Suprapubic skin (tissue), 4 donors: ENCODE measurements around the gene TUBGCP6. TPM values are rescaled to one million over a fixed set of nuclear protein-coding genes. Genes with fewer than 3 reads are reported as not detected.
A peak's percentile ranks its signal among the peaks of the same experiment; 100 is the strongest.

Experiments
- DNase-seq, 2 donors: peaks; one replicate each; pipeline ENCODE4 v3.0.0-alpha.2; 2019; ENCODE audit warnings: low spot score in 2 of 2
- H3K27ac ChIP-seq: fragments of 200-600 bp; sonication (generic); one replicate; pipeline ENCODE4 v1.5.1; 2019
- H3K27me3 ChIP-seq: fragments of 200-600 bp; sonication (generic); one replicate; pipeline ENCODE4 v1.5.1; 2019
- H3K36me3 ChIP-seq: fragments of 200-600 bp; sonication (generic); one replicate; pipeline ENCODE4 v1.5.1; 2019
- H3K4me1 ChIP-seq: fragments of 200-600 bp; sonication (generic); one replicate; pipeline ENCODE4 v1.5.1; 2019
- H3K4me3 ChIP-seq: fragments of 200-600 bp; sonication (generic); one replicate; pipeline ENCODE4 v1.5.1; 2019; ENCODE audit warnings: mild to moderate bottlenecking
- H3K9me3 ChIP-seq: fragments of 200-600 bp; sonication (generic); one replicate; pipeline ENCODE4 v1.5.1; 2019
- CTCF ChIP-seq, 2 donors: fragments of 200-600 bp in 1 of 2; fragments of 450-650 bp in 1 of 2; sonication (generic) in 1 of 2; IDR thresholded peaks; one replicate each; pipeline ENCODE4 v1.5.1; 2016 to 2019; ENCODE audit warnings: antibody characterized with exemption in 2 of 2, mild to moderate bottlenecking in 1 of 2, moderate library complexity in 1 of 2
- EP300 ChIP-seq: sonication (generic); formaldehyde crosslinking; IDR thresholded peaks from one replicate; pipeline ENCODE4 v1.6.1; 2017; ENCODE audit warnings: antibody characterized with exemption
- POLR2A ChIP-seq, 2 donors: fragments of 450-650 bp; IDR thresholded peaks; one replicate each; pipeline ENCODE4 v1.6.1; 2017; ENCODE audit warnings: antibody characterized with exemption in 2 of 2, mild to moderate bottlenecking in 2 of 2, moderate library complexity in 2 of 2
- POLR2AphosphoS5 ChIP-seq, 3 donors: sonication (generic); formaldehyde crosslinking; IDR thresholded peaks; one replicate each; pipeline ENCODE4 v1.6.1; 2017; ENCODE audit warnings: antibody characterized with exemption in 3 of 3
- WGBS: methylation state at CpG from one replicate; pipeline ENCODE4 v1.1.5; 2018; 5-methylcytosine and 5-hydroxymethylcytosine counted together
- total RNA-seq, 4 donors: library from RNA; depleted of rRNA; stranded (reverse); fragments of >200 nt; gene quantifications; one replicate each; pipeline ENCODE4 v1.1.0, GENCODE V29; 2016

Gene TUBGCP6
- total RNA-seq, 4 donors from 2014 or later, result 43.0 to 113 (median 69.7) TPM

GRCh38 chr22:50216055-50216683 is 28.7 kb downstream of the TUBGCP6 start:
- H3K4me3 ChIP-seq, result no peak overlapping the region
- no peak for DNase-seq
- H3K36me3 ChIP-seq, result peaks cover 74% of the 10 kb centered on the region
- no peaks in the 10 kb centered on the region for H3K9me3 ChIP-seq
- peaks cover 11% of the 10 kb centered on the region for H3K4me1 ChIP-seq
- no peaks in the 10 kb centered on the region for H3K27me3 ChIP-seq
- WGBS, result 78% methylated on average over 6 of the region's 15 CpGs
- TF ChIP-seq POLR2AphosphoS5 (IDR thresholded peaks at IDR 0.05) (no peak), EP300 (no peak), POLR2A (IDR thresholded peaks at IDR 0.05) (no peak), CTCF (IDR thresholded peaks at IDR 0.05) (no peak)
- no peak overlapping the region for H3K27ac ChIP-seq

GRCh38 chr22:50215297-50216054 is 29.3 kb downstream of the TUBGCP6 start:
- TF ChIP-seq POLR2A (IDR thresholded peaks at IDR 0.05) (no peak), CTCF (IDR thresholded peaks at IDR 0.05) (no peak), EP300 (no peak), POLR2AphosphoS5 (IDR thresholded peaks at IDR 0.05) (no peak)
- WGBS, result 60% methylated on average over 14 of the region's 17 CpGs
- no peaks in the 10 kb centered on the region for H3K27me3 ChIP-seq
- H3K27ac ChIP-seq, result no peak overlapping the region
- H3K36me3 ChIP-seq, result peaks cover 74% of the 10 kb centered on the region
- peaks cover 11% of the 10 kb centered on the region for H3K4me1 ChIP-seq
- peak in 1 of 2 donors; percentile 71 for DNase-seq
- H3K4me3 ChIP-seq, result no peak overlapping the region
- H3K9me3 ChIP-seq, result no peaks in the 10 kb centered on the region

- WGBS, result 88% methylated on average over 9 of the region's 9 CpGs
- H3K4me3 ChIP-seq, result no peak overlapping the region
- peaks cover 73% of the 10 kb centered on the region for H3K36me3 ChIP-seq
- H3K9me3 ChIP-seq, result no peaks in the 10 kb centered on the region
- H3K27me3 ChIP-seq, result no peaks in the 10 kb centered on the region
- no peak for DNase-seq
- no peak for TF ChIP-seq CTCF (IDR thresholded peaks at IDR 0.05)
- no peak for TF ChIP-seq EP300
- no peak for TF ChIP-seq POLR2A (IDR thresholded peaks at IDR 0.05)
- no peak for TF ChIP-seq POLR2AphosphoS5 (IDR thresholded peaks at IDR 0.05)
- no peak overlapping the region for H3K27ac ChIP-seq
- peaks cover 9% of the 10 kb centered on the region for H3K4me1 ChIP-seq
Measured at GRCh38 chr22:50213263-50213662, 31.6 kb downstream of the TUBGCP6 start.

GRCh38 chr22:50211147-50211546 is 33.7 kb downstream of the TUBGCP6 start:
- TF ChIP-seq EP300, result no peak
- TF ChIP-seq POLR2A (IDR thresholded peaks at IDR 0.05), result no peak
- no peak for TF ChIP-seq CTCF (IDR thresholded peaks at IDR 0.05)
- no peak for TF ChIP-seq POLR2AphosphoS5 (IDR thresholded peaks at IDR 0.05)
- DNase-seq, result no peak
- H3K4me3 ChIP-seq, result no peak overlapping the region
- WGBS, result 88% methylated on average over 14 of the region's 14 CpGs
- peaks cover 17% of the 10 kb centered on the region for H3K4me1 ChIP-seq
- peaks cover 70% of the 10 kb centered on the region for H3K36me3 ChIP-seq
- H3K27me3 ChIP-seq, result no peaks in the 10 kb centered on the region
- H3K27ac ChIP-seq, result no peak overlapping the region
- no peaks in the 10 kb centered on the region for H3K9me3 ChIP-seq

- 90% methylated on average over 7 of the region's 32 CpGs for WGBS
- Histone ChIP-seq H3K4me3 (no peak overlapping the region), H3K36me3 (peaks cover 69% of the 10 kb centered on the region), H3K4me1 (peaks cover 15% of the 10 kb centered on the region), H3K27ac (no peak overlapping the region), H3K9me3 (no peaks in the 10 kb centered on the region), H3K27me3 (no peaks in the 10 kb centered on the region)
- TF ChIP-seq CTCF (IDR thresholded peaks at IDR 0.05), result no peak
- TF ChIP-seq EP300, result no peak
- TF ChIP-seq POLR2A (IDR thresholded peaks at IDR 0.05), result no peak
- no peak for TF ChIP-seq POLR2AphosphoS5 (IDR thresholded peaks at IDR 0.05)
- DNase-seq, result no peak
Measured at GRCh38 chr22:50210378-50211139, 34.3 kb downstream of the TUBGCP6 start.
